ENCODE measurements around the gene VAMP8.
"Not testable (repeated sequence)": the region's sequence is repeated elsewhere in the genome, so short reads cannot be mapped to it uniquely, and the experiment has no call there.

The VAMP8 gene

GRCh38 chr2:85547859-85548607 lies 29.4 kb upstream of the VAMP8 start:
- DNase-seq = no peak

- no peak for DNase-seq
Observed at GRCh38 chr2:85548608-85548900, 28.8 kb upstream of the VAMP8 start.

- no peak for DNase-seq
Observed at GRCh38 chr2:85549095-85549494, 28.3 kb upstream of the VAMP8 start.

GRCh38 chr2:85549826-85550225 lies 27.6 kb upstream of the VAMP8 start:
- DNase-seq = no peak

- peak in 1 of 2 donors; percentile 15 for DNase-seq
Observed at GRCh38 chr2:85550486-85550885, 26.9 kb upstream of the VAMP8 start.

- peak; percentile 91 to 92 for DNase-seq
Observed at GRCh38 chr2:85551698-85552678, 25.4 kb upstream of the VAMP8 start.

- no peak for DNase-seq
Observed at GRCh38 chr2:85553184-85553583, 24.2 kb upstream of the VAMP8 start.

GRCh38 chr2:85554980-85555612 lies 22.3 kb upstream of the VAMP8 start:
- DNase-seq = no peak

- no peak for DNase-seq
Observed at GRCh38 chr2:85557130-85557529, 20.3 kb upstream of the VAMP8 start.

- no peak for DNase-seq
Observed at GRCh38 chr2:85558160-85558559, 19.2 kb upstream of the VAMP8 start.

GRCh38 chr2:85560403-85560726 lies 17.0 kb upstream of the VAMP8 start:
- DNase-seq = not testable (repeated sequence)

- DNase-seq = no peak
Observed at GRCh38 chr2:85560812-85561279, 16.5 kb upstream of the VAMP8 start.

GRCh38 chr2:85561280-85562212 lies 15.8 kb upstream of the VAMP8 start, which contains the start of gene GGCX:
TSS of gene GGCX (minus strand) at chr2:85561493. CDS start at chr2:85561428, 65 bp downstream.
- DNase-seq = peak; percentile 95

- peak in 1 of 2 donors; percentile 30 for DNase-seq
Observed at GRCh38 chr2:85564144-85564563, 13.2 kb upstream of the VAMP8 start.

- no peak for DNase-seq
Observed at GRCh38 chr2:85566265-85566664, 11.1 kb upstream of the VAMP8 start.

GRCh38 chr2:85575739-85576138 lies 1.6 kb upstream of the VAMP8 start:
- no peak for DNase-seq

GRCh38 chr2:85577063-85577385 lies 362 bp upstream of the VAMP8 start:
- no peak for DNase-seq

- DNase-seq = peak; percentile 25 to 51
Observed at GRCh38 chr2:85578243-85579180, 1.1 kb downstream of the VAMP8 start.

GRCh38 chr2:85579266-85579935 lies 2.0 kb downstream of the VAMP8 start:
- DNase-seq = no peak

GRCh38 chr2:85580206-85580605 lies 2.8 kb downstream of the VAMP8 start:
- no peak for DNase-seq

GRCh38 chr2:85582492-85582891 lies 5.1 kb downstream of the VAMP8 start:
- DNase-seq = no peak
